ENCODE measurements around the gene ERC2.

DNA sequence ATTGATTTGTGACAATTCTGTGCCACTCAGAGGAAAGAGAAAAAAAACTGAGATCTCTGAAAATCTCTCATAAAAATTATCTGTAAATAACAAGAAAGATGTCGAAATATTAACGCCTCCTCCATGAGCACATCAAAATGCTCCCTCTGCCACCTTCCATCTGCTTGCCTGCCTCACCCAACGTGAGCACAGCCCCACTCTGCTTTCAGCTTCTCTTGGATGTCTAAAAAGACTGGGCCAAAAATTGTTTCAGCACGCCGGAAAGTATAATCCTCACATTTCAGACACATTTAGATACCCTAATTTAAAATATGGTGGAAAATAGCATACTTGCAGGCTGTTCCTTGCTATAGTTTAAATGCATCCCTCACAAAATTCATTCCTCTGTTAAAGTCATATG lies 57.1 kb downstream of the ERC2 start:
- TF ChIP-seq, protein P1, sequence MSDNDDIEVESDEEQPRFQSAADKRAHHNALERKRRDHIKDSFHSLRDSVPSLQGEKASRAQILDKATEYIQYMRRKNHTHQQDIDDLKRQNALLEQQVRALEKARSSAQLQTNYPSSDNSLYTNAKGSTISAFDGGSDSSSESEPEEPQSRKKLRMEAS (IDR thresholded peaks at IDR 0.05) = no peak
- TF ChIP-seq, protein P2, sequence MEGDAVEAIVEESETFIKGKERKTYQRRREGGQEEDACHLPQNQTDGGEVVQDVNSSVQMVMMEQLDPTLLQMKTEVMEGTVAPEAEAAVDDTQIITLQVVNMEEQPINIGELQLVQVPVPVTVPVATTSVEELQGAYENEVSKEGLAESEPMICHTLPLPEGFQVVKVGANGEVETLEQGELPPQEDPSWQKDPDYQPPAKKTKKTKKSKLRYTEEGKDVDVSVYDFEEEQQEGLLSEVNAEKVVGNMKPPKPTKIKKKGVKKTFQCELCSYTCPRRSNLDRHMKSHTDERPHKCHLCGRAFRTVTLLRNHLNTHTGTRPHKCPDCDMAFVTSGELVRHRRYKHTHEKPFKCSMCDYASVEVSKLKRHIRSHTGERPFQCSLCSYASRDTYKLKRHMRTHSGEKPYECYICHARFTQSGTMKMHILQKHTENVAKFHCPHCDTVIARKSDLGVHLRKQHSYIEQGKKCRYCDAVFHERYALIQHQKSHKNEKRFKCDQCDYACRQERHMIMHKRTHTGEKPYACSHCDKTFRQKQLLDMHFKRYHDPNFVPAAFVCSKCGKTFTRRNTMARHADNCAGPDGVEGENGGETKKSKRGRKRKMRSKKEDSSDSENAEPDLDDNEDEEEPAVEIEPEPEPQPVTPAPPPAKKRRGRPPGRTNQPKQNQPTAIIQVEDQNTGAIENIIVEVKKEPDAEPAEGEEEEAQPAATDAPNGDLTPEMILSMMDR (IDR thresholded peaks at IDR 0.05) = no peak
- no peak for TF ChIP-seq CHD2 (IDR thresholded peaks at IDR 0.05; ENCODE audit: low read length, partially characterized antibody)
- TF ChIP-seq EHMT2 (IDR thresholded peaks at IDR 0.05; ENCODE audit: low read depth) = no peak
- TF ChIP-seq CEBPB (IDR thresholded peaks at IDR 0.05) = no peak
